ENCODE results near the gene CIAO1. TPM values are rescaled to one million over a fixed set of nuclear protein-coding genes. Genes with fewer than 3 reads are reported as not detected.

The CIAO1 gene
- total RNA-seq, 1 donor from 2014 or later = 69.7 TPM

DNA sequence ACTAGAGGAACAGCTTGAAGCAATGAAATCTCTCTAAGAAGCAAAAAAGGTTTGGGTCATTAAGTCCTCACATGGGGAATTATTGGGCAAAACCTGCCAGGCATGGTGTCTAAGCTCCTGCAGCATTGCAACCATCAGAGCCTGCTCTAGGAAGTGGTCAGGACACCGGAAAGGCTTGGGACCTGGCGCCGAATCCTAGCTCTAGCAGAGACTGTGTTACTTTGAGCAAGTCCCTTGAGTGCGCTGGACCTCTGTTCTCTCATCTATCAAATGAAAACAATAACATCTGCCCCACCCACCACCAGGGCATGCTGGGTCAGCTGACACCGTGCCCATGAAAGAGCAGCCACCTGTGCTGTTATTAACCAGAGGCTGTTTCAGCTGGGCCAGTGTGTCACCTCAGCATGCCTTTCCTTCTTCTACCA is 6.5 kb upstream of the CIAO1 start:
- H3K4me1 Mint-ChIP-seq (ENCODE audit: unreplicated experiment) = peaks cover 23% of the 10 kb centered on the region
- TF ChIP-seq, protein P1, sequence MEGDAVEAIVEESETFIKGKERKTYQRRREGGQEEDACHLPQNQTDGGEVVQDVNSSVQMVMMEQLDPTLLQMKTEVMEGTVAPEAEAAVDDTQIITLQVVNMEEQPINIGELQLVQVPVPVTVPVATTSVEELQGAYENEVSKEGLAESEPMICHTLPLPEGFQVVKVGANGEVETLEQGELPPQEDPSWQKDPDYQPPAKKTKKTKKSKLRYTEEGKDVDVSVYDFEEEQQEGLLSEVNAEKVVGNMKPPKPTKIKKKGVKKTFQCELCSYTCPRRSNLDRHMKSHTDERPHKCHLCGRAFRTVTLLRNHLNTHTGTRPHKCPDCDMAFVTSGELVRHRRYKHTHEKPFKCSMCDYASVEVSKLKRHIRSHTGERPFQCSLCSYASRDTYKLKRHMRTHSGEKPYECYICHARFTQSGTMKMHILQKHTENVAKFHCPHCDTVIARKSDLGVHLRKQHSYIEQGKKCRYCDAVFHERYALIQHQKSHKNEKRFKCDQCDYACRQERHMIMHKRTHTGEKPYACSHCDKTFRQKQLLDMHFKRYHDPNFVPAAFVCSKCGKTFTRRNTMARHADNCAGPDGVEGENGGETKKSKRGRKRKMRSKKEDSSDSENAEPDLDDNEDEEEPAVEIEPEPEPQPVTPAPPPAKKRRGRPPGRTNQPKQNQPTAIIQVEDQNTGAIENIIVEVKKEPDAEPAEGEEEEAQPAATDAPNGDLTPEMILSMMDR (conservative IDR thresholded peaks at IDR 0.05) = no peak

DNA sequence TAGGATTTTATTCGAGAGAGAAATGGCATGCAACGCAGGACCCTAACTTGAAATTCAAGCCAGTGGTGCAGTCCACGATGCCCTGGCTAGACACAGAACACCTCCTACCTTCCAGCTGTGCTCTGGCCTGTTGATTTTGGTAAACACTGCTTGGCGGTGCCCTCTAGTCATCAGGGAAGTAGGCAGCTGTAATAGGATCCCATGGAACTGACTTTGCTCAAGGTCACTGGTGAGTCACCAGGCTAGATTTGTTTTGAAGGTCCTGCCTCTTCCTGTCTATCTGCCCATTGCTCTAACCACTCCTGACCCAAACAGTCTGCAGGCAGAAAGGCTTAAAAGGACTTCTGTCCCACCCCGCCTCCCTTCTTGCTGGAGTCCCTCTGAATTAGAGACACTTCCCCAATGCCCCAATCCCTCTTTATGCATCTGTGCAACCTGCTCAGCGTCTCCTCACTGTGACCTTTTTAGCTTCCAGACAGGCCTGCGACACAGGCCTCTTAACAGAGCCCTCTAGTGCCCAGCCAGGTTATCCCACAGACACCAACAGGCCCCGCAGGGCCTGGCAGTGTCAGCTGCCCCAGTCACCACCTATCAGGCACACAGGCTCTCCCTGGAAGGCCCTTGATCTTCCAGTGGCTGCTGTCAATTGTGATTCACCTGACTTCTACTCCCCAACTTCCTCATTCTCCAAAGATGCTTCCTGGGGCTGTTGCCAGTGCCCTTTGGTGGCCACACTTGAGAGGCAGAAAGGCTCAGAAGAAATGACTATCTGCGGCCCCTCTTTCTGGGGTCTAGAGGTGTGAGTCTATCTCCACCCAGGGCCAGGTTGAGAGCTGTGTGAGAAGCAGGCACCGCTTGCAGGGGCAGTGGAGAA is 5.4 kb upstream of the CIAO1 start:
- H3K9me3 Mint-ChIP-seq = no peaks in the 10 kb centered on the region
- peaks cover 27% of the 10 kb centered on the region for H3K4me1 Mint-ChIP-seq (ENCODE audit: unreplicated experiment)
- H3K27me3 Mint-ChIP-seq = no peaks in the 10 kb centered on the region
- peak overlapping the region; percentile 65 for H3K4me3 Mint-ChIP-seq
- DNase-seq (ENCODE audit: extremely low spot score, unreplicated experiment) = no peak
- peaks cover 5% of the 10 kb centered on the region for H3K36me3 Mint-ChIP-seq
- H3K27ac Mint-ChIP-seq = peak overlapping the region; percentile 96
- TF ChIP-seq, protein P1 (conservative IDR thresholded peaks at IDR 0.05) = peak; percentile 56

More for the DNA sequence above, 6.5 kb upstream of the CIAO1 start:
- no peaks in the 10 kb centered on the region for H3K27me3 Mint-ChIP-seq
- H3K27ac Mint-ChIP-seq = peak overlapping the region; percentile 96
- no peaks in the 10 kb centered on the region for H3K9me3 Mint-ChIP-seq
- no peak for DNase-seq (ENCODE audit: extremely low spot score, unreplicated experiment)
- H3K4me3 Mint-ChIP-seq = peak overlapping the region; percentile 39
- peaks cover 10% of the 10 kb centered on the region for H3K36me3 Mint-ChIP-seq

DNA sequence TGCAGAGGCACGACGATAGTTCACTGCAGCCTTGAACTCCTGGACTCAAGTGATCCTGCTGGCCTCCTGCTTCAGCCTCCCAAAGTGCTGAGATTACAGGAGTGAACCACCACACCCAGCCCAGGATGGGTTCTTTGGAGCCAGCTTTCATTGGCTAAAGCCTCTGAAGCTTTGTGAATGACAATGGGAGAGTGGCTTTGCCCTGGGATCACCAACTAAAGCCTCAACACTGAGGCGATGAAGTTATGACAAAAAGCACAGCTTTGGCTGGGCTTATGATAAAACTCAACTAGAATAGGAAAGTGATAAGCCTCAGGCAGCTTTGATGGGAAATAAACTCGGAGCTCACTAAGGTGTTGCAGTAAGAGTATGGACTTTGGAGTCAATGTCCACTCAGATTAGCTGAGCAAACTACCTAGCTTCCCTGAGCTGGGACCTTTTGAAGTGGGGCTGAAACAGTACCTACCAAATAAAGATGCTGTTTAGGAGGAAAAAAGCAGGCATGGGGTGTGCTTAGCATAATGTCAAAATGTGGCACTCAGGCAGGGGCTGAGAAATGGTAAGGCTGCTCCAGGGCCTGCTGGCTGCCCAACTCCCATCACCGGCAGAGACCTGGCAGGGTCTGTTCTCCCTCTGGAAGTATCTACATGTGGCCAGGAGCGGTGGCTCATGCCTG is 4.6 kb upstream of the CIAO1 start:
- H3K4me1 Mint-ChIP-seq (ENCODE audit: unreplicated experiment) = peaks cover 29% of the 10 kb centered on the region
- TF ChIP-seq, protein P1 (conservative IDR thresholded peaks at IDR 0.05) = no peak
- H3K4me3 Mint-ChIP-seq = no peak overlapping the region
- H3K27ac Mint-ChIP-seq = peak overlapping the region; percentile 96
- H3K9me3 Mint-ChIP-seq = no peaks in the 10 kb centered on the region
- H3K27me3 Mint-ChIP-seq = no peaks in the 10 kb centered on the region
- no peak for DNase-seq (ENCODE audit: extremely low spot score, unreplicated experiment)
- H3K36me3 Mint-ChIP-seq = peaks cover 5% of the 10 kb centered on the region

DNA sequence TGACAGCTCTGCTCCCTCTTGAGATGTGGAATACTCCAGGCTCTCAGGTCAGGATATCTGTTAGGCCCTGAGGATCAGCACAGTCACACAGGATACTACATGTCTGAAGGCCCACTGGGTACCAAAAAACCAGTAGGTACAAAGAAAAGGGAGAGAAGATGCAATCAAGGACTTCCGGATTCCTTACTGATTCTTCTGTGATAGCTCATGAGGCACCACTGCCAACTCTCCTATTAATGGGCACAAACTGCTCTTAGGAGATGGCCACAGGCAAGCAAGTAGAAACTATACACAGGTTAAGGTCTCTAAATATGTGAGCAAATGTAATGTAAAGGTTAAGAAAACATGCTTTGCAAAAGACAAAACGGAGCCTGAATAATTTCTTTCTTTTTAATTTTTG is 3.7 kb upstream of the CIAO1 start:
- TF ChIP-seq, protein P1 (conservative IDR thresholded peaks at IDR 0.05) = no peak
- Mint-ChIP-seq H3K4me3 (peak overlapping the region; percentile 55), H3K9me3 (no peaks in the 10 kb centered on the region), H3K36me3 (peaks cover 5% of the 10 kb centered on the region), H3K4me1 (ENCODE audit: unreplicated experiment) (peaks cover 34% of the 10 kb centered on the region), H3K27me3 (no peaks in the 10 kb centered on the region), H3K27ac (peak overlapping the region; percentile 27)
- DNase-seq (ENCODE audit: extremely low spot score, unreplicated experiment) = no peak

DNA sequence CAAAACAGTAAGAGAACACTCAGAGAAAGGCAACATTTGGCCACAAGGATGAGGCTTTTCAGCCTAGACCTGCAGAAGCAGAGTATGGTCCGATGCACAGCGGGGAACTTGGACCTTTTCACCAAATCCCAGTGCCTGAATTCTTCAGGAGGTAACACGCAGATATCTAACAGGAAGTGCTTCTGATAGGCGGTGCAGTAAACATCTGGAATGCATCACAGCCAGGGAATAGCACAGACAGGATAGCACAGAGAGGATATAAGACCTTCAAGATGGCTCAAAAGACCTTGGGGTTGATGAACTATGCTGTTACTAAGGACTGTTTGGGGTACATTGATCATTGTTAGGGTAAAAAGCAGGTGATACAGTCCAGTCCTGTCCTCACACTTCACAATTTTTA is 1.9 kb upstream of the CIAO1 start:
- no peak for DNase-seq (ENCODE audit: extremely low spot score, unreplicated experiment)
- Mint-ChIP-seq H3K36me3 (peaks cover 12% of the 10 kb centered on the region), H3K27ac (peak overlapping the region; percentile 78), H3K9me3 (no peaks in the 10 kb centered on the region), H3K4me3 (peak overlapping the region; percentile 88), H3K4me1 (ENCODE audit: unreplicated experiment) (peaks cover 35% of the 10 kb centered on the region), H3K27me3 (no peaks in the 10 kb centered on the region)
- TF ChIP-seq, protein P1 (conservative IDR thresholded peaks at IDR 0.05) = no peak
